Measurements from ENCODE around the gene RPH3AL.
"Not testable (repeated sequence)": the region's sequence is repeated elsewhere in the genome, so short reads cannot be mapped to it uniquely, and the experiment has no call there.

The RPH3AL gene

GRCh38 chr17:235831-236640 is 116.6 kb downstream of the RPH3AL start:
- no peak for DNase-seq

DNA sequence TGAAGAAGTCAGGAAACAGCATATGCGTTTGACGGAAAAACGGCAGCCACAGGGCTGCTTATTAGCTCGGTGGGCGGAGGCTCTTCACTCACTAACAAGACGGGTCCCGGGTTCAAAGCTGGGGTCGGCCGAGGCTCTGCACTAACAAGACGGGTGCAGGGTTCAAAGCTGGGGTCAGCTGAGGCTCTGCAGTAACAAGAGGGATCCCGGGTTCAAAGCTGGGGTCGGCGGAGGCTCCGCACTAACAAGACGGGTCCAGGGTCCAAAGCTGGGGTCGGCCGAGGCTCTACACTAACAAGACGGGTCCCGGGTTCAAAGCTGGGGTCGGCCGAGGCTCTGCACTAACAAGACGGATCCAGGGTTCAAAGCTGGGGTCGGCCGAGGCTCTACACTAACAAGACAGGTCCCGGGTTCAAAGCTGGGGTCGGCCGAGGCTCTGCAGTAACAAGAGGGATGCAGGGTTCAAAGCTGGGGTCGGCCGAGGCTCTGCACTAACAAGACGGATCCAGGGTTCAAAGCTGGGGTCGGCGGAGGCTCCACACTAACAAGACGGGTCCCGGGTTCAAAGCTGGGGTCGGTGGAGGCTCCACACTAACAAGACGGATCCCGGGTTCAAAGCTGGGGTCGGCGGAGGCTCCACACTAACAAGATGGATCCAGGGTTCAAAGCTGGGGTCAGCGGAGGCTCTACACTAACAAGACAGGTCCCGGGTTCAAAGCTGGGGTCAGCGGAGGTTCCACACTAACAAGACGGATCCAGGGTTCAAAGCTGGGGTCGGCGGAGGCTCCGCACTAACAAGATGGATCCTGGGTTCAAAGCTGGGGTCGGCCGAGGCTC is 117.4 kb downstream of the RPH3AL start:
- DNase-seq: not testable (repeated sequence)

DNA sequence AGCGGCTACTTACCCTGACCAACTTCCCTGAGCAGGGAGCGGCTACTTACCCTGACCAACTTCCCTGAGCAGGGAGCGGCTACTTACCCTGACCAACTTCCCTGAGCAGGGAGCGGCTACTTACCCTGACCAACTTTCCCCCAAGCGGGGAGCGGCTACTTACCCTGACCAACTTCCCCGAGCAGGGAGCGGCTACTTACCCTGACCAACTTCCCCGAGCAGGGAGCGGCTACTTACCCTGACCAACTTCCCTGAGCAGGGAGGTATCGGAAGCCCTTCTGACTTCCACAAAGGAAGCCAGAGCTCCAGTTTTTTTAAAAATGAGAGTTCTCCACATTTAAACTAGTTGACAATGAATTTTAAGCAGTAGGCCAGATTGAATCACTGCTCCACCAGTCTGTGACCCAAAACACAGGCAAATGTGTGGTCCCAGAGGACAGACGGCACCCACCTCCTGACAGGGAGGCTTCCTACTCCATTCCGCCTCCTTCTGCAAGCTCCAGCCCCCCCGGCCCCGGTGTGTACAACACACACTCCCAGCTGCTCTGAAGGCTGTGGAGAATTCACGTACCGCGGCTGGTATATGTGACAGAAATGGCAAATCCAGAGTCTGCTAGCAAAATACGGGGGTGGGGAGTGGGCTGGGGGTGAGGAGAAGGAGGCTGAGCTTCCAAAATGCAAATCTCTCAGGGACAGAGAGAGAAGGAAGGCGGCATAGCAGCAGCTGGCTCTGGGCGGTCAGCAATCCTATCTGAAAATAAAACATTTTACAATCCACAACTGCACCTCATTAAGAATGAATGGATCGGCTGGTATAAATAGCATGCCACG is 118.2 kb downstream of the RPH3AL start:
- not testable (repeated sequence) for DNase-seq

- no peak for DNase-seq
These were observed 119.1 kb downstream of the RPH3AL start for GRCh38 chr17:233473-233941.

- DNase-seq: no peak
These were observed 120.4 kb downstream of the RPH3AL start for GRCh38 chr17:231966-232807.

DNA sequence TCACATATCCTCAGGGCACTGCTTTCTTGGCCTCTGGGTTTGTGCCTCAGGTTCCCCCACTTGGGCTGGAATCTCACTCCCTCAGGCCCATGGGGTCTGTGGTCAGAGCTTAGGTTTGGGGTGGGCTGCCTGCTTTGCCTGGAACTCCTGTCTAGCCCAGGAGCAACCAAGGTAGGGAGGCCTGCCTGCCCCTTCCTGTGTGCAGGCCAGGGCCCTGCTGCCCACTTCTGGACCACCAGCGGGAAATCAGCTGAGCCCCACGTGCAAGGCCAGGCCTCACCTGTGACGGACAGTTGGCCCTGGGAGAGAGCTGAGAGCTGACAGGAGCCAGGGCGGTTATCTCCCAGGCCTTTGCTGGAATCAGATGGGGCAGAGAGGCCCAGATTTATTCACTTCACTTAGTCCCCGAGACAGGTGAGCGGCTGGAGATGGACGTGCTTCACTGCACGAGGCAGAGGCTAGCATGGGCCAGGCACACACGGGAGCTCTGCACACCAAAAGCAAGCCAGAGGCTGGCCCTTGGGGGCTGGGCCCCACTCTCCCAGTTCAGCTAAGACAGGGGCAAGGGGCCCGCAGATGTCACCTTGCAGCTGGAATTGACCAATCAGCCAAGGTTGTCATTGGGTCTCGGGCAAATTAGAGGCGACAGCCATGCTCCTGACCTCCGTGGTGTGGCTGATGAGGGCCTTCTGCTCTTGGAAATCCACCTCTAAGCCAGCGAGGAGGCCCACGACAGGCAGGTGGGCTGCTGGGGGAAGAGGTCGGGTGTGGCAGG is 121.2 kb downstream of the RPH3AL start:
- no peak for DNase-seq

GRCh38 chr17:230395-230770 is 122.2 kb downstream of the RPH3AL start:
- DNase-seq: no peak

DNA sequence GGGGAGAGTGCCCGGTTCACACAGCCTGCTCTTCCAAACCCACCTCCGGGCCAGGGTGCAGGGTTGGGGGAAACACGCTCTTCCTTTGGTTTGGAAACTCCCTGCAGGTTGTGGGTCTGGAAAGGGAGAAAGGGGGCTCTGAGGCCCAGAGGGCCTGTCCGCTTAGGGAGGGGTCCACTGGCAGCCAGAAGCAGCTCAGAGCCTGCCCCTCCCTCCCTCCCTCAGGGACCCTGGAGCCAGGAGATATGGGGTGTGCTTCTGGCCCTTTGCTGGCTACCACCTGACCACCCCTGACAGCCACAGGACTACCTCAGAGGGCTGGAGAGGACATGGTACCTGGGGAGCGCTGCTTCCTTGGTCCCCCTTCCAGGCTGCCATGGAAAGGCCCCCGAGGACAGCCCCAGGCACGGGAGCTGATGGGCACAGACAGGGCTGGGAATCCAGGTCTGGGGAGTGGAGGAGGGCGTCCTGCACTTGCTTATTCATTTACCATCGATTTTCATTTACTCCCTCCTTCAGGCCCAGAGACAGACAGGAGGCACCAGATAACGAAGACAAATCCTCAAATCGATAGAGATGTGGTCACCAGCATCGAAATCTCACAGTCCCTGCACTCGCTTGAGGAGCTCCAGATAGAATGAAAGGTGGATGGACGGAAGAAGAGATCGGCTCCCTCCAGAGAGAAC is 122.8 kb downstream of the RPH3AL start:
- DNase-seq: no peak

DNA sequence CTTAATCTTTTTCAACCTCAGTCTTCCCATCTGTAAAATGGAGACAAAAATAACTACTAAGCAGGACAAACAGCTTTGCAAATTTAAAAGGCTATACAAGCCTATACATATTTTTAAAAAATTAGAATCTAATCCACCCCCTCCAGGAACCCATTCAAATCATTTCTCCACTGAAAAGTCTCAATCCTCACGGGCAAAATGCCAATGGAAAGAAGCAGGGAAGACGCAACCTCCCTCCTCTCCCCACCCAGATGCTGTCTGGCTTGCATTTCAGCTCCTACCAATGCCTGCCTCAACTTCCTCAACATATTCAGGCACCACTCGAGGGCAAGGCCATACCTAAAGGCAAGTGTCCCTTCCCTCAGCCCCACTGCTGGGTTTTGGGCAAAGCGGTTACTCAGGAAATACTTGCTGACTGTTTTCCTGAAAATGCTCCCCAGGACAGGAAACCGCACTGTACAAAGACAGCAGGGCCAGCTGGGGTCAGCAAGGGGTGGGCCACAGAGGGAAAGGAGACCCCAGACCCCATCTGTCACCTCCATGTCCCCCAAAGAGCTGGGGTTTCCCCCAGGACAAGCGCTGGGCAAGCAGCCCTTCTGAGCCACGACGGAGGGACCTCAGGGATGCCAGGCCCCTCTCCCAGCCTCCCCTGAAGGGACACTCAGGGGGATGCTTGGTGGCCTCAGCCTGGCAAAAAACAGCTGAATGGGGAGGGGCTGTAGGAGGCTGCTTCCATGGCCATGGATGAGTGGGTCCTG is 123.5 kb downstream of the RPH3AL start:
- no peak for DNase-seq

DNA sequence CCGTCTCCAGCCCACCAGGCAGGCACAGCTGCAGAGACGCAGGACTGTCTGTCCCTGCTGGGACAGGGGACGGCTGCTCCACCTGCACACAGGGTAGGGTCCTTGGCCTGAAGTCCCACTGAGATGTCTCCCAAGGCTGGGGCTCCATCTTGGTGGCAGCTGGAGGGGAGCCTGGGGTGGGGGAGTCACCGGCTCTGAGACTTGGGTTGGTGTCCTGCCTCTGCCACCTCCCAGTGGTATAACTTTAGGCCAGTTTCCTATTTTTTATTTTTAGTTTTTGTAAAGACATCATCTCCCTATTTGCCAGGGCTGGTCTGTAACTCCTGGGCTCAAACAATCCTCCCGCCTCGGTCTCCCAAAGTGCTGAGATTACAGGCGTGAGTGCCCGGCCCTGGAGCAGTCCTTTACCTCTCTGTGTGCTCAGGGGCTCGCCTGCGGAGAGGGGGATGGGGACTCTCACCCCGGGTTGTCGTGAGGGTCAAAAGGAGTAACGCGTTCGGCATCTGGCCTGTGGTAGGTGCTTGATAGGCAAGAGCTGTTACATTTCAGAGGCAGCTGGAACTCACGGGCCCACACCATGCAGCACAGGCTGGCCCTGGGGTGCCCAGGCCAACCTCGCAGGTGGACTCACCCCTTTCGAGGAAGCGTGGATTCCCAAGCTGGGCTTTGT is 124.5 kb downstream of the RPH3AL start:
- no peak for DNase-seq

- no peak for DNase-seq
These were observed 125.3 kb downstream of the RPH3AL start for GRCh38 chr17:227078-227945.

- no peak for DNase-seq
These were observed 126.2 kb downstream of the RPH3AL start for GRCh38 chr17:226108-227077.

DNA sequence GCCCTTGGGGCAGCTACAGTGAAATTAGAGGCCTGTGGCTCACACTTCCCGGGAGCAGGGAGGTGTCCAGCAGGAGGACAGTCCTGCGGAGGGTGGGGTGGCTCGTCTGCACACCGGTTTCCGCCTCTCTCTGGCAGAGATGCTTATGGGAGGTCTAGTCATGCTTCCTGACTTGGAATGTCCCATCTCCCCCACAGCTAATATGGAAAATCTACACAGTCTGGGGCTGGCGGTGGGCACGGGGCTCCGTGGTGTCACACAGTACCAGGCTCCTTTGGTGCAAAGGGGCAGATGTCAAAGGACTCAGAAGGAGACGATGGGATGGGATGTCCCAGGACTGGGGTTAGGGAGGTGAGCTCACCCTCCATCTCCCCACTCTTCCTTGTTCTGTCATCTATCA is 127.1 kb downstream of the RPH3AL start:
- DNase-seq: no peak

DNA sequence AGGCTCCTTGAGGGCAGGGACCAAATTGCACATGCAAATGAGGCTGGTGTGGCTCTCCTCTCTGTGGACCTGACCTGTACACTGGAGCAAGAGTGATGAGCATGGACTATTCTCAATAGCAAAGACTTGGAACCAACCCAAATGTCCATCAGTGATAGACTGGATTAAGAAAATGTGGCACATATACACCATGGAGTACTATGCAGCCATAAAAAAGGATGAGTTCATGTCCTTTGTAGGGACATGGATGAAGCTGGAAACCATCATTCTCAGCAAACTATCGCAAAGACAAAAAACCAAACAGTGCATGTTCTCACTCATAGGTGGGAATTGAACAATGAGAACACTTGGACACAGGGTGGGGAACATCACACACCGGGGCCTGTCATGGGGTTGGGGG is 128.0 kb downstream of the RPH3AL start:
- not testable (repeated sequence) for DNase-seq

DNA sequence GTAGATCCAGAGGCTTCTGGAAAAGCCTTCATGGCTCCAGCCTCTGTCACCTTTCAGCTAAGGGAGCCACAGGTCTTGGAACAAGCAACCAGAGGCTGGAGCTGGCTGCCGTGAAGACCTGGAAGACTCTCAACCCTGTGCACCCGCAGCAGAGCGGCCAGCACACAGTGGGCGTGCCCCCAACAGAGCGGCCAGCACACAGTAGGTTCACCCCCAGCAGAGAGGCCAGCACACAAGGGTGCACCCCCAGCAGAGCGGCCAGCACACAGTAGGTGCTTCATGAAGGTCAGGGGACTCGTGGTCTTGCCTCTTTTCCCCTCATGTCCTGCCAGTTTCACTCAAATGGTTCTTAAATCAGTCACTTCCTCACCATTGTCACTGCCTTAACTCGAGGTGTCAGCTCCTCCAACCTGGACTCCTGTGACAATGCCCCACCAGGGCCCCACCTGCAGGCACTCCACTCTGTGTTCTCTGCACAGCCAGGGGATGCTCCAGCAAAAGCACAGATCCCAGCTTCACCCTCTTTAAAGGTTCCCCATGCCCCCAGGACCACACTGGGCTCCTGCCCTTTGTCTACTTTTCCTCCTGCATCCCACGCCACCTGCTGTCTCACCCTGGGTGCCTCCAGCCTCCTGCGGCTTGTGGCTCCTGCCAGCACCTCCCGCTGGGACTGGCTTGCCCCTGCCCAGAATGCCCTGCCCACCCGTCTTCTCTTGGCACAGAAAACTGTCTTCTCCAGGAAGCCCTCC is 128.7 kb downstream of the RPH3AL start:
- DNase-seq: no peak

GRCh38 chr17:222172-222571 is 130.4 kb downstream of the RPH3AL start:
- no peak for DNase-seq

Measured in fibroblast of skin of scalp (primary cell).